Medulla oblongata (tissue), 1 donor: Measurements from ENCODE around the gene IGSF23.

Experiments
- DNase-seq: peaks from one replicate; pipeline ENCODE4 v3.0.0-alpha.2; 2015; ENCODE audit errors: extremely low spot score

Gene IGSF23

DNA sequence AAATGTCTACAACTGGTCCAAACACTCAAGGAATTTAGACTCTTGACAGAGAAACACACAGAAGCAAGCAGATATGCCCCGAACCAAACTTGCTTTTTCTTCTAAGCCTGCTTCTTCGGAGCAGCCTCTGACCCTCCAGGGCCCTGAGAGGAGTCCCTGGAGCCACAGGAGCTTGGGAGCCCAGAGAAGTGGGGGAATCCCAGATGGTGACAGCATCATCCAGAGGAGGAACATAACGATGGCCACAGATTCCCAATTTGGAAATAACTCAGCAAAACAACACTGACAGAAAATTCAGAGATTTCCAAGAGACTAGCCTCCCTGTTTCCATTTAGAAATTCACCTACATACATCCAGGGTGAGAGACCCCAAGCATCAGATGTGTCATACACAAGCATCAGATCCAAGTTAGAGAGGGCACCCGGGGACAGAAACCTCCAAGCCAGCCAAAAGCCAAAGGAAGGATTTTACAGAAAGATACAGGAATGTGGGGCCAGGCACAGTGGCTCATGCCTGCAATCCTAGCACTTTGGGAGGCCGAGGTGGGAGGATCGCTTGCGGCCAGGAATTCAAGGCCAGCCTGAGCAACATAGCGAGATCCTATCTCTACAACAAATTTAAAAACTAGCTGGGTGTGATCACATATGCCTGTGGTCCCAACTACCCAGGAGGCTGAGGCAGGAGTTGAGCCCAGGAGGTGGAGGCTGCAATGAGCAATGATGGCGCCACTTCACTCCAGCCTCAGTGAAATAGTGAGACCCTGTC, 28.3 kb downstream of the IGSF23 start:
- DNase-seq = no peak

DNA sequence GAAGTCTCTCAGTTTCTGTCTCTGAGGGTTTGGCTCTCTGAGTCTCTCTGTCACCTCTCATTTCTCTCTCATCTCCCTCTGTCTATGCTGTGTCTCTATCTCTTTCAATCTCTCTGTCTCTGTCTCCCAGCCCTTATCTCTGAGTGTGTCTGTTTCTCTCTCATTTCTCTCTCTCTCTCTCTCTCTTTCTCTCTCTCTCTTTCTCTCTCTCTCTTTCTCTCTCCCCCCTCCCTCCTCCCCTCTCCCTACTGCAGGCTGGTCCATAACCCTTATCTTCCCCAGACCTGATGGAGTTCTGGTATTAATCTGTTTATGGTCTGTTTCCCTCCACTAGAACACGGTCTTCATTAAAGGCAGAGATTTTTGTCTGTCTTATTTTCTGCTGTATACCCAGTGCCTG, 29.0 kb downstream of the IGSF23 start:
- no peak for DNase-seq

DNA sequence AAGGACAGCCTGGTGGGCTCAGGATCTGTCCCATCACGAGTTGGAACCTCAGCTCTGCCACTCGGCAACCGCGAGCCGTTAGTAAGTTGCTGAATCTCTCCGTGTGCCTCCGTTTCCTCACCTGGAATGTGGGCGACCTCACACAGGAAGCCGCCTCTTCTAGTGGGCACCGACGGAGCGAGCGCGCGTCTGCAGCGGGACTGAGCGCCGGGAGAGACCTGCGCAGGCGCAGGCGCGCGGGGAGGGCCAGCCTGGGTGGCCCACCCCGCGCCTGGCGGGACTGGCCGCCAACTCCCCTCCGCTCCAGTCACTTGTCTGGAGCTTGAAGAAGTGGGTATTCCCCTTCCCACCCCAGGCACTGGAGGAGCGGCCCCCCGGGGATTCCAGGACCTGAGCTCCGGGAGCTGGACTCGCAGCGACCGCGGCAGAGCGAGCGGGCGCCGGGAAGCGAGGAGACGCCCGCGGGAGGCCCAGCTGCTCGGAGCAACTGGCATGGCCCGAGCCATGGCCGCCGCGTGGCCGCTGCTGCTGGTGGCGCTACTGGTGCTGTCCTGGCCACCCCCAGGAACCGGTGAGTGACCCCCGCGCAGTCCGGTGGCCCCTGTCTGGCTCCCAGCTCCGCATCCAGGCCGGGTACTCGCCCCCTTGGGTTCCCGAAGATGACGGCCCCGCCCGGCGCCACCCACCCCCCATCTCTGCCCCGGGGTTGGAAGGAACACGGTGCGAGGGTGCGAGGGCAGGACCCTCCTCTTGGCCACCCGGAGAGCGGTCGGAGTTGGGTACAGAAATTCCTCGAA, 30.4 kb downstream of the IGSF23 start, which contains the start of gene PVR:
PVR (plus strand) TSS at position 306 of the 797 bp plus-strand sequence; CDS start at position 493, 187 bp downstream.
- peak; percentile 66 for DNase-seq

DNA sequence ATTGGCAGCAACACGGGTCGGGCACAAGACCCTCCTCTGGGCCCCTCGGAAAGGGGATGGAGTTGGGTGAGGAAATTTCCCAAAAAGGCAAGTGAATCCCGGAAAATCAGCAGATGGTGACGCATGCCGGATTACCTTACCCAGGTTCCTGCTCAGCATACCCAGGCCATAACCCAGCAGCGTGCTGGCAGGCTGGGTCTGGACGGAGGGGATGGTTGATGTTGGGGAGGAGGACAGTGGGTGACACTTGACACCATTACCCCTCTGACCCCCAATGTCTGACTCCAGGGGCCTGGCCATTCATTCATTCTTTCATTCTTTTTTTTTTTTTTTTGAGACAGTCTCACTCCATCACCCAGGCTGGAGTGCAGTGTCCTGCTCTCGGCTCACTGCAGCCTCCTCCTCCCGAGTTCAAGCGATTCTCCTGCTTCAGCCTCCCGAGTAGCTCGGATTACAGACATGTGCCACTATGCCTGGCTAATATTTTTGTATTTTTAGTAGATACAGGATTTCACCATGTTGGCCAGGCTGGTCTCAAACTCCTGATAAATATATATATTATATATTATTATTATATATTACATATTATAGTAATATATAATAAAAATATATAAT, 31.1 kb downstream of the IGSF23 start:
- no peak for DNase-seq

DNA sequence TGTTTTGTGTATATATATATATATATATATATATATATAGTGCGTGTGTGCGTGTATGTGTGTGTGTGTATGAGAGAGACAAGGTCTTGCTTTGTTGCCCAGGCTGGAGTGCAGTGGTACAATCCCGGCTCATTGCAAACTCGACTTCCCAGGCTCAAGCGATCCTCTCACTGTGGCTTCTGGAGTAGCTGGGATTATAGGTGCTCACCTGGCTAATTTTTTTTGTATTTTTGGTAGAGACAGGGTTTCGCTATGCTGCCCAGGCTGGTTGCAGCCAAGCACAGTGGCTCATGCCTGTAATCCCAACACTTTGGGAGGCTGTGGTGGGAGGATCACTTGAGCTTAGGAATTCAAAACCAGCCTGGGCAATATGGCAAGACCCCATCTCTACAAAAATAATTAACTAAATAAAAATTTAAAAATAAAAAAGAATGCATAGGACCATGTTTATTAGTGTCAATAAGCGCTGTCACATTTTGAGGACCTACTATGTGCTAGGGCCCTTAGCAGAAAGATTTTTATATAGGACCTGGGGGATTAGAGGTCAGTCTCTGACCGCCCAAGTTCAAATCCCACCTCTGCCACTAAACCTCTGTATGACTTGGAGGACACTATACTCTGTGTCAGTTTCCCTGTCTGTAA, 32.2 kb downstream of the IGSF23 start:
- no peak for DNase-seq

DNA sequence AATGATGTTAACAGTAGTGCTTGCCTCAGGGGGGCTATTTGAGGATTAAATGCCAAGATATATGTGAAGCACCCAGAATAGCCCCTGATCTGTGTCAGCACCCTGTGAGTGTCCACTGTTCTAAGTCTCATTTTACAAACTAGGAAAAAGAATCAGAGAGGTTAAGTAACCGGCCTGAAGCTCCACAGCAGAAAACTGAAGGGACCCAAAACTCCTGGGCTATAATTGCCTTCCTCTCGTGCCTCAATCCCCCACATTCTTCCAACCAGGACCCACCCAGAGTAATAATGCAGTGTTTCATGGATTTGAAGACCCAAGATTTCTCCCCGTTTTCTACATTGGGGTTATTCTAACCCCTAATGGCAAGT, 32.7 kb downstream of the IGSF23 start:
- DNase-seq = no peak

DNA sequence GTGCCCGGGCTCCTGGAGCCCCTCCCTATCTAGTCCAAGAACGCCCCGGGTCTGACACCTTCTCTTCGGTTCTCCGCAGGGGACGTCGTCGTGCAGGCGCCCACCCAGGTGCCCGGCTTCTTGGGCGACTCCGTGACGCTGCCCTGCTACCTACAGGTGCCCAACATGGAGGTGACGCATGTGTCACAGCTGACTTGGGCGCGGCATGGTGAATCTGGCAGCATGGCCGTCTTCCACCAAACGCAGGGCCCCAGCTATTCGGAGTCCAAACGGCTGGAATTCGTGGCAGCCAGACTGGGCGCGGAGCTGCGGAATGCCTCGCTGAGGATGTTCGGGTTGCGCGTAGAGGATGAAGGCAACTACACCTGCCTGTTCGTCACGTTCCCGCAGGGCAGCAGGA, 33.8 kb downstream of the IGSF23 start:
- DNase-seq = no peak

DNA sequence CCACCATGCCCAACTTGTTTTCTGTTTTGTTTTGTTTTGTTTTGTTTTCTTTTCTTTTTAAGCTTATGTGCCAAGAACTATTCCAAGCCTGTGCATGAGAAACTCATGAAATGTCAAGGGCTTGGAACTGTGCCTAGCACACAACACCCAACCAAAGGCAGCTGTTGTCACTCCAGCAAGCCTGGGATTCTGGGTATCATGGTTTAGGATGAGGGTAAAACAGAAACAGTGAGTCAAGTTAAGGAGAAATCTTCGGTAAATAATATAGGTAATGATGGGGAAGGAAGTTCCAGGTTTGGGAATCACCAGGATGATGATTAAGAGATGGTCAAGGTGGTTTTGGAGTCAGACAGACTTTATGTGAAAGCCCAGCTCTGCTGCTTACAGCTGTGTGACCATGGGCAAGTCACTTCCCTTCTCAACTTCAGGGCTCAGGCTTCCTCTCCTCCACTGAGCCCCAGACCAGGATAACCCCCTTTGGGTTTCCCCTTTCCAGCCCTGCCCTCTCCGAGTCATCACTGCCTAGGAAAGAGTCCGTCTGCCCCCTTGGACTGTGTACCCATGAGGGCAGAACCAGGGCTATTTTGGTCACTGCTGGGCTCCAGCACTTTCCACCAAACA, 35.4 kb downstream of the IGSF23 start:
- no peak for DNase-seq

DNA sequence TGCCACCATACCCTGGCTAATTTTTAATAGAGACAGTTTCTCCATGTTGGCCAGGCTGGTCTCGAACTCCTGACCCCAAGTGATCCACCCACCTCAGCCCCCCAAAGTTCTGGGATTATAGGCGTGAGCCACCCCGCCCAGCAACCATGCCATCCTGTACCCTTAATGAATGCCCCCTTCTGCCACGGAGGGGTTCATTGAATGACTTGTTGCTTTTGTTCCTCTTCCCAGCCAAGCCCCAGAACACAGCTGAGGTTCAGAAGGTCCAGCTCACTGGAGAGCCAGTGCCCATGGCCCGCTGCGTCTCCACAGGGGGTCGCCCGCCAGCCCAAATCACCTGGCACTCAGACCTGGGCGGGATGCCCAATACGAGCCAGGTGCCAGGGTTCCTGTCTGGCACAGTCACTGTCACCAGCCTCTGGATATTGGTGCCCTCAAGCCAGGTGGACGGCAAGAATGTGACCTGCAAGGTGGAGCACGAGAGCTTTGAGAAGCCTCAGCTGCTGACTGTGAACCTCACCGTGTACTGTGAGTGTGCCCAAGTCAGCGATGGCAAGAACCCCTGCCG, 36.3 kb downstream of the IGSF23 start:
- DNase-seq = no peak

DNA sequence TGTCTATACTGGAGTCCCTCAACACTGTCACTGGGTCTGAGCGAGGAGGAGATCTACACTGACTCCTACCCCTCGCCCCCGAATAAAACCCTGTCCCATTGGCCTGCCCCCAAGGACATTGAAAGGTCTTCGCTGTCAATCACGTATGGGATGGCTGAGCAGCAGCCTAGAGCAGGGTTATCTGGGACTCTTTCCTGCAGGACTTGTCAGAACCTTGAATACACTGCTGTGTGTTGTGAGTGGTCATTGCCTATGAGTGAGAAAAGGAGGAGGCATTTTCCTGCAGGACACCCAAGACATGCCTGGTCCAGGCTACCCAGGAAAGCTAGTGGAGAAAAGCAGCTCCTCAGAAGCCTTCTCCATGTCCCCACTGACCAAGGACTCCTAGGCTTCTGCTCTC, 40.0 kb downstream of the IGSF23 start:
- DNase-seq = no peak

DNA sequence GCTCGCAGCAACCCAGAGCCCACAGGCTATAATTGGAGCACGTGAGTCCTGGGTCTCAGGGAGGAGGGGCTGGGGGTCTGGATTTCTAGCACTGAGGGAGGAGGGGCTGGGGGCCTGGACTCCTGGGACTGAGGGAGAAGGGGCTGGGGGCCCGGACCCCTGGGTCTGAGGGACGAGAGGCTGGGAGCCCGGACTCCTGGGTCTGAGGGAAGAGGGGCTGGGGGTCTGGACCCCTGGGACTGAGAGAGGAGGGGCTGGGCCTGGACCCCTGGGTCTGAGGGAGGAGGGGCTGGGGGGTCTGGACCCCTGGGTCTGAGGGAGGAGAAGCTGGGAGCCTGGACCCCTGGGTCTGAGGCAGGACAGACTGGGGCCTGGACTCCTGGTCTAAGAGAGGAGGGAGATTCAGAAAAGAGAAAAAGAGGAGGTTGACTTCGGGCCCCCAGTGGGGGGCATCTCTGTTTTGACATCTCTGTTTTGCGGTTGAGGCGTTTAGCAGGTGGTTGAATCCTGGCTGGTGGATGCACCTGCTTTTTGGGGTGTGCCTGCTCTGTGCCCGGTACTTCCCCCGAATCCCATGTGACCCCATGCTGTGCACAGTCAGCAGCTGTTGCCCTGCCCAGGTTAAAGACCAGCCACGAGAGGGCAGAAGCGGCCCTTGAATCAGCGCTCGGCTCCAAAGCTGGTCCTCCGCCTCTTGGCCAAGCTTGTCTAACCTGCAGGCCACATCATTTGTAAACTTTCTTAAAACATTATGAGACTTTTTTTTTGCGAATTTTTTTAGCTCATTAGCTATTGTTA, 40.8 kb downstream of the IGSF23 start:
- DNase-seq = peak; percentile 69

DNA sequence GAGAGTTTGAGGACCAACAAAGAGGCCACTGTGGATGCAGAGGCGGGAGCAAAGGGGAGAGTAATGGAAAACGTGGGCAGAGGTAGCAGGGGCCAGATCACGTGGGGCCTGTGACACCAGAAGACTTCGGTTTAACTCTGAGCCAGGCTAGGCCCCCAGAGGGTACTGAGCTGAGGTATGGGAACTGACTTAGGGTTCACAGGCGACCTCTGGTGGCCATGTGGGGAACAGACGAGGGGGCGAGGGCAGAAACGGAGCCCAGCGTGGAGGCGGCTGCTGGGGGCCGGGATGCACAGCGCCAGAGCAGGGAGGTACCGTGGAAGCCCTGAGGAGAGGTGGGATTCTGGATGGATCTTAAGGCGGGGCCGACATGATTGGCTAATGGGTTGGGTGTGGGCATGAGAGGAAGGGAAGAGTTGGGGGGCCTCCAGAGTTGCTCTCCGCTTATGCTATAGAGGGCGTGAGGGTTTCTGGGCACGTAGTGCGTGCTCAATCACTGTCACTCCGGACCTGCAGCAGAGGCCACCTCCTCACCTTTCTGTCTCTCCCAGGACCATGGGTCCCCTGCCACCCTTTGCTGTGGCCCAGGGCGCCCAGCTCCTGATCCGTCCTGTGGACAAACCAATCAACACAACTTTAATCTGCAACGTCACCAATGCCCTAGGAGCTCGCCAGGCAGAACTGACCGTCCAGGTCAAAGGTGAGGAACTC, 44.0 kb downstream of the IGSF23 start:
- peak; percentile 33 for DNase-seq

DNA sequence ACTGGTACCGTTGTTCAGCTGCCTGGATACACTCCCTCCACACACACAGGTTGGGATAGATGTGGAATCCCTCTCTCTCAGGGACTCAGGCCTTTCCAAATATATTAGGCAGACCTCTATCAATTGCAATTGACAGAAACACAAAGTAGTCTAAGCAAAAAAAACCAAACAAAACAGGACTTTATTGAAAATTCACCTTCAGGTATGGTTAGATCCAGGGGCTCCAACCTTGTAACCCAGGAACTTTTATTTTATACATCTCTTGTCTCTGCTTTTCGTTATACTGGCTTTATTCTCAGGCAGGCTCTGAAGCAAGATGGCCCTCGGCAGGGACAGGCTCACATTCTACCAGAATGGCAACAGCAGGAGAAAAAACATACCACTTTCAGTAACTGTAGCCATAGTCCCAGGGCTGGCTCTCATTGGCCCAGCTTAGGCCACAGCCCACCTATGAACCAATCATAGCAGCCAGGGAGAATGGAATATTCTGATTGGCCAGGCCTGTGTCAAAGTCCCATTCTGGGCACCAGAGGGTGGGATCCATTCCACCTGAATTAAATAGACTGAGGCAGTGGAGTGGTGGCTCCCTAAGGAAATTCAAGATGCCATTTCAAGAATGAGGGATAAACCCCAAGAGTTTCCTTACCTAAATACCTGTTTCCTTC, 44.8 kb downstream of the IGSF23 start:
- no peak for DNase-seq

DNA sequence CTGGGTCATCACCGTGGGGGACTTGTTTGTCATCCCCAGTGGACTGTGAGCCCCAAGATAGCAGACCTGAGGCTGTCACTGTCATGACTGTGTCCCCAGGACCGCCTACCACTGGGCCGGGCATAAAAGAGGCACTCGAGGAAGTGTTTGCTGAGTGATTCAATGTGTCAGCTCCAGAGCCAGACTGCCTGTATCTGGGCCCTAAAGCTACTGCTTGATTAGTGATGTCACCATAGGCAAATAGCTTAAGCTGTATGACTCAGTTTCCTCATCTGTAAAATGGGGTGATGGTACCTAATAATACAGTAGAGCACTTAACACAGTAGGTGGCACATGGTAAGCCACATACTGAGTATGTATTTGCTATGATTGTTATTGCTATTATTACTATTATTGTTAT, 46.7 kb downstream of the IGSF23 start:
- DNase-seq = no peak

DNA sequence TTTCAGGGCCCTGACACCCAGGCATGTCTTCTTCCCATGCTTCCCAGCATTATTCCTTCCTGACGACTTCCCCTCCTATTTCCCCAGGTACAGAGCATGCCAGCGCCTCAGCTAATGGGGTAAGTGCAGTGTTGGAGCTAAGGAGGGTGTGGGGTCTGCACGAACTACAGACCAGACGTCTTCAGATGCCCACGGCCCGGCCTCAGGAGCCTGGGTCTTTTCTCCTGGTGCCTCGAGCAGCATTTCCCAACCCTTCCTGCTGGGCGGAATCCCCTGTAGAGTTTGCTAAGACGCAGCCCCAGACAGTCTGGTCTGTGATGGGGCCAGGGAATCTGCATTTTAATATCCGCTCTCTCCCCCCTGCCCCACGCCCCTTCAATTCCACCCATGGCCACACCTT, 47.8 kb downstream of the IGSF23 start:
- no peak for DNase-seq

DNA sequence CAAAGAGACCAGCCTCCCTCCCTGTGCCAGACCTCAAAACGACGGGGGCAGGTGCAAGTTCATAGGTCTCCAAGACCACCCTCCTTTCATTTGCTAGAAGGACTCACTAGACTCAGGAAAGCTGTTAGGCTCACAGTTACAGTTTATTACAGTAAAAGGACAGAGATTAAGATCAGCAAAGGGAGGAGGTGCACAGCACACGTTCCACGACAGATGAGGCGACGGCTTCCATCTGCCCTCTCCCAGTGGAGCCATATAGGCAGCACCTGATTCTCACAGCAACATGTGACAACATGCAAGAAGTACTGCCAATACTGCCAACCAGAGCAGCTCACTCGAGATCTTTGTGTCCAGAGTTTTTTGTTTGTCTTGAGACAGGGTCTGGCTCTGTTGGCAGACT, 48.5 kb downstream of the IGSF23 start:
- DNase-seq = no peak

DNA sequence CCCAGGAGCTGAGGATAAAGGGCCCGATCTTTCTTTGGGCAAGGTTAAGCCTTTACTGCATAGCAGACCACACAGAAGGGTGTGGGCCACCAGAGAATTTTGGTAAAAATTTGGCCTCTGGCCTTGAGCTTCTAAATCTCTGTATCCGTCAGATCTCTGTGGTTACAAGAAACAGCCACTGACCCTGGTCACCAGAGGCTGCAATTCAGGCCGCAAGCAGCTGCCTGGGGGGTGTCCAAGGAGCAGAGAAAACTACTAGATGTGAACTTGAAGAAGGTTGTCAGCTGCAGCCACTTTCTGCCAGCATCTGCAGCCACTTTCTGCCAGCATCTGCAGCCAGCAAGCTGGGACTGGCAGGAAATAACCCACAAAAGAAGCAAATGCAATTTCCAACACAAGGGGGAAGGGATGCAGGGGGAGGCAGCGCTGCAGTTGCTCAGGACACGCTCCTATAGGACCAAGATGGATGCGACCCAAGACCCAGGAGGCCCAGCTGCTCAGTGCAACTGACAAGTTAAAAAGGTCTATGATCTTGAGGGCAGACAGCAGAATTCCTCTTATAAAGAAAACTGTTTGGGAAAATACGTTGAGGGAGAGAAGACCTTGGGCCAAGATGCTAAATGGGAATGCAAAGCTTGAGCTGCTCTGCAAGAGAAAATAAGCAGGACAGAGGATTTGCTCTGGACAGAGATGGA, 49.5 kb downstream of the IGSF23 start:
- DNase-seq = no peak

DNA sequence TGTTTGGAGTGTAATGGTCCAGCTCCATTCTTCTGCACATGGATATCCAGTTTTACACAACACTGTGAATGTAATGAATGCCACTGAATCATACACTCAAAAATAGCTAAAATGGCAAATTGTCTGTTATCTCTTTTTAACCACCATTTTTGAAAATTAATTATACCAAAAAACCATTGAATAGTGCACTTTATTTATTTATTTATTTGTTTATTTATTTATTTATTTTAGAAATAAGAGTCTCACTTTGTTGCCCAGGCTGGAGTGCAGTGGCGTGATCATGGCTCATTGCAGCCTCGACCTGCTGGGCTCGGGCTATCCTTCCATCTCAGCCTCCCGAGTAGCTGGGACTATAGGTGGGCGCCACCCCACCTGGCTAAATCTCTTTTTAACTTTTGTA, 50.6 kb downstream of the IGSF23 start:
- DNase-seq = no peak

DNA sequence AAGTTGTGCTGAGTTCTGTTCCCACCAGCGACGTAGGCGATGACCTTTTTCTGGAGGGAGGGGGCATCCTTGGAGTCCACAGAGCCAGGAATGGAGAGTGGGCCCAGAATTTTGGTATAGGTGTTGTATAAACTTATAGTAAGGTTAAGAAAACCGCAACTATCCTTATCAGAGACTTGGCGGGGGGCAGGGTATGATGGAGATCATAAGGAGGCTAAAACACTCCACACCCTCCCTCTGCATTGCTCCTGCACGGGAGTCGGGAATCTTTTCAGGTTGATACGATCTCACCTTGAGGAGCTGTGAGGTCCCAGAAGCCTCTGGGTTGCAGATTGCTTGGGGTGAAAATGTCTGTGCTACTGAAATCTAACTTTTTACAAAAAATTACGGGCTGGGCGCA, 51.6 kb downstream of the IGSF23 start:
- DNase-seq = no peak
